Measurements from ENCODE around the gene TMED1. TPM values are rescaled to one million over a fixed set of nuclear protein-coding genes. Genes with fewer than 3 reads are reported as not detected.

The TMED1 gene
- total and polyA plus RNA-seq, 2 donors (not counting 3 experiments of a cell fraction or from before 2014, with no cell fraction given): 31.2 to 60.4 TPM

DNA sequence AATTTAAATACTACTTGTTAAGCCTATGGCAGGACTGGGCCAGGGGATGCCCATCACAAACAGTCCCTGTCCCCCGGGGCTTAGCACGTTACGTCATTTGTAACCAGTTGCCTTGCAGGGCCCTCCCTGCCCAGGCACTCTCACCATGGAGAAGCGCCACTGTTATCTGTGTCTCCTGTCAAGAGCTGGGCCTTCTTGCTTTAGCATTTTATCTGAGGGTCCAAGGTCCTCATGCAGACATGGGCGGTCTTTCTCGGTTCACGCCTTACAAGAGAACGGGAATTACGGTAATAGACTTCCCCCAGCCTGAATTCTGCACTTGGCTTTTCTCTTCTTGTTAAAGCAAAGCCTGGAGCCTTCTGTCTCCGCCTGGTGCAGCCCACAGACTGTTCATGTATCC lies 46.1 kb downstream of the TMED1 start:
- ChIA-PET CTCF (no interaction called here), POLR2A (no interaction called here)
- Histone ChIP-seq H3K36me3 (ENCODE audit: control insufficient read depth in 2 of 2, extremely low read depth in 1 of 2, insufficient read depth in 2 of 2, low read length in 2 of 2) (peaks cover 3 to 39% of the 10 kb centered on the region in 2 experiments), H3K9me1 (replicated peaks; ENCODE audit: control insufficient read depth, extremely low read depth, insufficient read depth, low read length) (no peaks in the 10 kb centered on the region), H4K20me1 (replicated peaks; ENCODE audit: control insufficient read depth, extremely low read depth, insufficient read depth, low read length) (no peaks in the 10 kb centered on the region), H3K4me3 (replicated peaks in 1 of 3; ENCODE audit: insufficient read depth in 1 of 3, low read depth in 1 of 3, low read length in 3 of 3) (no peak overlapping the region), H3K9me3 (replicated peaks; ENCODE audit: control insufficient read depth, insufficient read depth, low read length) (no peaks in the 10 kb centered on the region), H3K4me1 (ENCODE audit: control insufficient read depth, extremely low read depth, insufficient read depth, low read length) (no peaks in the 10 kb centered on the region), H3K79me2 (ENCODE audit: control insufficient read depth, insufficient read depth, low read length) (no peaks in the 10 kb centered on the region), H3K27me3 (ENCODE audit: control insufficient read depth in 2 of 2, insufficient read depth in 2 of 2, low read length in 2 of 2) (no peaks in the 10 kb centered on the region), H3K9ac (replicated peaks; ENCODE audit: extremely low read depth, insufficient read depth, low read length) (no peak overlapping the region), H2AFZ (ENCODE audit: low read depth, low read length) (no peak overlapping the region), H3K27ac (ENCODE audit: insufficient read depth, low read depth, low read length) (no peak overlapping the region), H3K4me2 (ENCODE audit: insufficient read depth, low read length) (no peak overlapping the region)
- intact Hi-C loops (cut with micrococcal nuclease): no loop called here
- no peak for FAIRE-seq
- TF ChIP-seq, protein P1, sequence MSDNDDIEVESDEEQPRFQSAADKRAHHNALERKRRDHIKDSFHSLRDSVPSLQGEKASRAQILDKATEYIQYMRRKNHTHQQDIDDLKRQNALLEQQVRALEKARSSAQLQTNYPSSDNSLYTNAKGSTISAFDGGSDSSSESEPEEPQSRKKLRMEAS (IDR thresholded peaks at IDR 0.05; ENCODE audit: insufficient read depth, insufficient read length): no peak
- TF ChIP-seq, protein P2, sequence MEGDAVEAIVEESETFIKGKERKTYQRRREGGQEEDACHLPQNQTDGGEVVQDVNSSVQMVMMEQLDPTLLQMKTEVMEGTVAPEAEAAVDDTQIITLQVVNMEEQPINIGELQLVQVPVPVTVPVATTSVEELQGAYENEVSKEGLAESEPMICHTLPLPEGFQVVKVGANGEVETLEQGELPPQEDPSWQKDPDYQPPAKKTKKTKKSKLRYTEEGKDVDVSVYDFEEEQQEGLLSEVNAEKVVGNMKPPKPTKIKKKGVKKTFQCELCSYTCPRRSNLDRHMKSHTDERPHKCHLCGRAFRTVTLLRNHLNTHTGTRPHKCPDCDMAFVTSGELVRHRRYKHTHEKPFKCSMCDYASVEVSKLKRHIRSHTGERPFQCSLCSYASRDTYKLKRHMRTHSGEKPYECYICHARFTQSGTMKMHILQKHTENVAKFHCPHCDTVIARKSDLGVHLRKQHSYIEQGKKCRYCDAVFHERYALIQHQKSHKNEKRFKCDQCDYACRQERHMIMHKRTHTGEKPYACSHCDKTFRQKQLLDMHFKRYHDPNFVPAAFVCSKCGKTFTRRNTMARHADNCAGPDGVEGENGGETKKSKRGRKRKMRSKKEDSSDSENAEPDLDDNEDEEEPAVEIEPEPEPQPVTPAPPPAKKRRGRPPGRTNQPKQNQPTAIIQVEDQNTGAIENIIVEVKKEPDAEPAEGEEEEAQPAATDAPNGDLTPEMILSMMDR (IDR thresholded peaks at IDR 0.05; ENCODE audit: extremely low read depth in 1 of 2, insufficient read depth in 1 of 2, low read depth in 1 of 2, low read length in 2 of 2): no peak
- TF ChIP-seq EZH2 (IDR thresholded peaks at IDR 0.05; ENCODE audit: borderline replicate concordance, low read depth, low read length, severe bottlenecking): no peak
- TF ChIP-seq POLR2AphosphoS5 (IDR thresholded peaks at IDR 0.05; ENCODE audit: insufficient read depth, low read depth, low read length): no peak
- no peak for TF ChIP-seq GATA2 (IDR thresholded peaks at IDR 0.05; ENCODE audit: insufficient read depth, insufficient read length, low read depth, low read length)
- TF ChIP-seq FOS (IDR thresholded peaks at IDR 0.05; ENCODE audit: borderline replicate concordance, insufficient read depth, low read length): no peak
- no peak for TF ChIP-seq POLR2A (IDR thresholded peaks at IDR 0.05; ENCODE audit: low read depth, low read length)
- no peak for TF ChIP-seq MYC (IDR thresholded peaks at IDR 0.05; ENCODE audit: low read depth, low read length)
- no peak for TF ChIP-seq JUN (IDR thresholded peaks at IDR 0.05; ENCODE audit: borderline replicate concordance, insufficient read depth, insufficient read length, low read depth)
- dilution Hi-C loops (cut with MboI; ENCODE audit: extremely low pct_ligation_motif_present, low sequenced_read_pairs): no loop called here
- no peak for DNase-seq (ENCODE audit: low read depth, low spot score)
- no TSS peak for BruUV-seq (replicated peaks)

Data from endothelial cell of umbilical vein (primary cell).